H9 (cell line): ENCODE results near the gene GNG3. TPM values are rescaled to one million over a fixed set of nuclear protein-coding genes. Genes with fewer than 3 reads are reported as not detected.
"Not testable (repeated sequence)": the region's sequence is repeated elsewhere in the genome, so short reads cannot be mapped to it uniquely, and the experiment has no call there.

Experiments used
- DNase-seq: peaks from one replicate; pipeline ENCODE4 v3.0.0-alpha.2; 2017
- H2AFZ ChIP-seq: one replicate; pipeline ENCODE4 v1.6.1; 2013; ENCODE audit warnings: mild to moderate bottlenecking, low read length, control low read depth, moderate library complexity
- H2AK5ac ChIP-seq: 2 replicates; pipeline ENCODE4 v1.6.1; 2013; ENCODE audit warnings: low read length, control low read depth, mixed read lengths; ENCODE audit not compliant: insufficient read length
- H2BK120ac ChIP-seq: one replicate; pipeline ENCODE4 v1.6.1; 2013; ENCODE audit warnings: low read depth, mild to moderate bottlenecking, low read length, control low read depth, inconsistent platforms; ENCODE audit not compliant: poor library complexity, severe bottlenecking
- H2BK12ac ChIP-seq: 2 replicates; pipeline ENCODE4 v1.6.1; 2013; ENCODE audit warnings: low read length, control low read depth, mixed read lengths, low read depth; ENCODE audit not compliant: insufficient read length
- H2BK15ac ChIP-seq: 2 replicates; pipeline ENCODE4 v1.6.1; 2013; ENCODE audit warnings: low read depth, low read length, control low read depth
- H2BK20ac ChIP-seq: one replicate; pipeline ENCODE4 v1.6.1; 2013; ENCODE audit warnings: low read depth, mild to moderate bottlenecking, low read length, control low read depth, inconsistent platforms; ENCODE audit not compliant: poor library complexity, severe bottlenecking
- H2BK5ac ChIP-seq: 2 replicates; pipeline ENCODE4 v1.6.1; 2013; ENCODE audit warnings: low read length, control low read depth, mixed read lengths; ENCODE audit not compliant: insufficient read length
- H3K14ac ChIP-seq: 2 replicates; pipeline ENCODE4 v1.6.1; 2013; ENCODE audit warnings: low read length, control low read depth; ENCODE audit not compliant: insufficient read depth
- H3K18ac ChIP-seq: 2 replicates; pipeline ENCODE4 v1.6.1; 2013; ENCODE audit warnings: low read depth, mild to moderate bottlenecking, mixed read lengths, low read length, control low read depth; ENCODE audit not compliant: insufficient read length
- H3K23ac ChIP-seq: 2 replicates; pipeline ENCODE4 v1.6.1; 2013; ENCODE audit warnings: low read length, control low read depth, mixed read lengths, low read depth; ENCODE audit not compliant: insufficient read length
- H3K23me2 ChIP-seq: 2 replicates; pipeline ENCODE4 v1.6.1; 2013; ENCODE audit warnings: low read depth, mild to moderate bottlenecking, mixed read lengths, low read length, control low read depth; ENCODE audit not compliant: insufficient read length, poor library complexity, severe bottlenecking
- H3K27ac ChIP-seq: 2 replicates; pipeline ENCODE4 v1.5.1; 2013; ENCODE audit warnings: low read length, control low read depth, mixed read lengths, low read depth; ENCODE audit not compliant: insufficient read length
- H3K27me3 ChIP-seq: 2 replicates; pipeline ENCODE4 v1.6.1; 2013; ENCODE audit warnings: low read length, control low read depth, inconsistent platforms; ENCODE audit not compliant: insufficient read depth
- H3K4ac ChIP-seq: 2 replicates; pipeline ENCODE4 v1.6.1; 2013; ENCODE audit warnings: low read depth, mild to moderate bottlenecking, control low read depth, inconsistent platforms, low read length, moderate library complexity
- H3K4me1 ChIP-seq: 2 replicates; pipeline ENCODE4 v1.6.1; 2013; ENCODE audit warnings: low read length, control low read depth, inconsistent platforms; ENCODE audit not compliant: insufficient read depth
- H3K4me2 ChIP-seq: 2 replicates; pipeline ENCODE4 v1.6.1; 2013; ENCODE audit warnings: low read length, control low read depth, mixed read lengths; ENCODE audit not compliant: insufficient read length, insufficient read depth
- H3K56ac ChIP-seq: 2 replicates; pipeline ENCODE4 v1.6.1; 2013; ENCODE audit warnings: low read depth, mild to moderate bottlenecking, mixed read lengths, low read length, control low read depth; ENCODE audit not compliant: insufficient read length
- H3K79me1 ChIP-seq: 2 replicates; pipeline ENCODE4 v1.6.1; 2013; ENCODE audit warnings: low read depth, mild to moderate bottlenecking, moderate library complexity, low read length, control low read depth, inconsistent platforms; ENCODE audit not compliant: insufficient read depth, poor library complexity, severe bottlenecking
- H3K79me2 ChIP-seq: 2 replicates; pipeline ENCODE4 v1.6.1; 2013; ENCODE audit warnings: low read length, control low read depth, inconsistent platforms; ENCODE audit not compliant: insufficient read depth
- H3K9ac ChIP-seq: 2 replicates; pipeline ENCODE4 v1.6.1; 2013; ENCODE audit warnings: low read length, control low read depth, mixed read lengths; ENCODE audit not compliant: insufficient read length; ENCODE audit errors: extremely low read depth
- H3K9me3 ChIP-seq: one replicate; pipeline ENCODE4 v1.6.1; 2013; ENCODE audit warnings: low read depth, low read length, inconsistent platforms; ENCODE audit not compliant: control insufficient read depth
- H3T11ph ChIP-seq: one replicate; pipeline ENCODE4 v1.6.1; 2013; ENCODE audit warnings: mild to moderate bottlenecking, low read length, control low read depth, inconsistent platforms
- H4K20me1 ChIP-seq: one replicate; pipeline ENCODE4 v1.6.1; 2013; ENCODE audit not compliant: control insufficient read depth, insufficient read length, insufficient read depth
- H4K5ac ChIP-seq: 2 replicates; pipeline ENCODE4 v1.6.1; 2013; ENCODE audit warnings: low read depth, mild to moderate bottlenecking, mixed read lengths, low read length, control low read depth; ENCODE audit not compliant: insufficient read length
- H4K8ac ChIP-seq: replicated peaks from 2 replicates; pipeline ENCODE4 v1.6.1; 2013; ENCODE audit warnings: low read length, control low read depth, mixed read lengths, low read depth; ENCODE audit not compliant: insufficient read length
- H4K91ac ChIP-seq: 2 replicates; pipeline ENCODE4 v1.6.1; 2013; ENCODE audit warnings: low read depth, mild to moderate bottlenecking, moderate library complexity, mixed read lengths, low read length, control low read depth; ENCODE audit not compliant: insufficient read length
- H3K27ac Mint-ChIP-seq, 3 experiments: 2 replicates in 2 of 3; 3 replicates in 1 of 3; pipeline ENCODE4 v1.8.0; 2020 to 2021; ENCODE audit warnings: mixed read lengths in 3 of 3, mild to moderate bottlenecking in 1 of 3, moderate library complexity in 1 of 3
- H3K27me3 Mint-ChIP-seq: 2 replicates; pipeline ENCODE4 v1.8.0; 2021; ENCODE audit warnings: low read depth, mild to moderate bottlenecking, moderate library complexity, mixed read lengths
- H3K36me3 Mint-ChIP-seq, 3 experiments: 2 replicates in 2 of 3; 3 replicates in 1 of 3; pipeline ENCODE4 v1.8.0; 2020 to 2021; ENCODE audit warnings: low read depth in 3 of 3, mixed read lengths in 3 of 3; ENCODE audit not compliant: insufficient read depth in 1 of 3
- H3K4me1 Mint-ChIP-seq, 2 experiments: 2 replicates each; pipeline ENCODE4 v1.8.0; 2020; ENCODE audit warnings: mixed read lengths in 2 of 2
- H3K4me3 Mint-ChIP-seq, 2 experiments: 2 replicates in 1 of 2; 3 replicates in 1 of 2; pipeline ENCODE4 v1.8.0; 2020 to 2021; ENCODE audit warnings: mild to moderate bottlenecking in 2 of 2, mixed read lengths in 2 of 2, moderate library complexity in 1 of 2
- H3K9me3 Mint-ChIP-seq, 2 experiments: 2 replicates in 1 of 2; 3 replicates in 1 of 2; pipeline ENCODE4 v1.8.0; 2020; ENCODE audit warnings: mild to moderate bottlenecking in 2 of 2, mixed read lengths in 2 of 2, moderate library complexity in 1 of 2
- CTCF ChIP-seq: fragments of 200-600 bp; sonication (generic); conservative IDR thresholded peaks from 3 replicates; pipeline ENCODE4 v1.8.0; 2021; ENCODE audit warnings: antibody characterized with exemption, mild to moderate bottlenecking
- WGBS: extraction: QIAGEN DNeasy Blood & Tissue Kit; methylation state at CpG from one replicate; pipeline ENCODE4 v1.1.7; 2013; ENCODE audit warnings: missing lambda C conversion rate, low lambda C conversion rate, mixed read lengths; ENCODE audit not compliant: insufficient read length; ENCODE audit errors: extremely low coverage; 5-methylcytosine and 5-hydroxymethylcytosine counted together
- total RNA-seq: library from RNA; stranded (reverse); gene quantifications from 2 replicates; pipeline ENCODE4 v1.2.1, GENCODE V29; 2021

The GNG3 gene
- total RNA-seq, 1 experiment from 2014 or later: 3.2 TPM

- no peak within 1 kb of the TSS for H2BK20ac ChIP-seq
- no peak within 1 kb of the TSS for H3T11ph ChIP-seq
- peak within 1 kb of the TSS; percentile 99 for H3K4me2 ChIP-seq
- no peaks in the 10 kb centered on the region for H3K4me1 ChIP-seq
- peaks cover 20 to 27% of the 10 kb centered on the region in 2 experiments for H3K4me1 Mint-ChIP-seq
- H3K79me2 ChIP-seq: peaks cover 30% of the 10 kb centered on the region
- WGBS: no CpG with 5 or more reads among the region's 29 CpGs
- H3K36me3 Mint-ChIP-seq: peaks cover 21 to 43% (median 35%) of the 10 kb centered on the region in 3 experiments
- H3K4me3 Mint-ChIP-seq: peak within 1 kb of the TSS; percentile 89 to 95
- H3K4ac ChIP-seq: no peak within 1 kb of the TSS
- peak within 1 kb of the TSS; percentile 77; the same call in 1 of the 2 replicates for H3K14ac ChIP-seq
- no peaks in the 10 kb centered on the region for H3K9me3 ChIP-seq
- H4K8ac ChIP-seq: no peak within 1 kb of the TSS
- H3K23ac ChIP-seq: no peak within 1 kb of the TSS
- H4K20me1 ChIP-seq: no peaks in the 10 kb centered on the region
- H3K27ac ChIP-seq: peak within 1 kb of the TSS; percentile 96
- no peak within 1 kb of the TSS for H4K91ac ChIP-seq
- peaks cover 6% of the 10 kb centered on the region for H3K79me1 ChIP-seq
- TF ChIP-seq CTCF: no peak
- peak within 1 kb of the TSS; percentile 78 for H3K18ac ChIP-seq
- H3K27ac Mint-ChIP-seq: peak within 1 kb of the TSS; percentile 99 to 100 (median 100)
- no peak within 1 kb of the TSS for H4K5ac ChIP-seq
- peaks cover 25% of the 10 kb centered on the region for H3K23me2 ChIP-seq
- no peak within 1 kb of the TSS for H2BK15ac ChIP-seq
- peak; percentile 81 for DNase-seq
- H2BK5ac ChIP-seq: peak within 1 kb of the TSS; percentile 33
- H2BK12ac ChIP-seq: no peak within 1 kb of the TSS
- no peak within 1 kb of the TSS for H3K56ac ChIP-seq
- H3K9me3 Mint-ChIP-seq: no peaks in the 10 kb centered on the region
- H2AFZ ChIP-seq: peak within 1 kb of the TSS; percentile 34
- H3K27me3 Mint-ChIP-seq: no peaks in the 10 kb centered on the region
- no peaks in the 10 kb centered on the region for H3K27me3 ChIP-seq
- no peak within 1 kb of the TSS for H2AK5ac ChIP-seq
- no peak within 1 kb of the TSS for H2BK120ac ChIP-seq
- peak within 1 kb of the TSS; percentile 93 for H3K9ac ChIP-seq
Measured at GRCh38 chr11:62728171-62728988, 20.9 kb downstream of the GNG3 start, which contains the start of gene TTC9C. TTC9C (plus strand) TSS chr11:62728486; CDS start chr11:62728849, 363 bp downstream.

- H4K5ac ChIP-seq, H2AK5ac ChIP-seq, H2BK120ac ChIP-seq, H4K91ac ChIP-seq, H3K9me3 Mint-ChIP-seq, H3K4ac ChIP-seq, H2BK20ac ChIP-seq, H3K4me1 ChIP-seq, H3K27ac ChIP-seq, DNase-seq, H2BK15ac ChIP-seq, H3K14ac ChIP-seq, H2AFZ ChIP-seq, H3K9ac ChIP-seq, H3T11ph ChIP-seq, H4K20me1 ChIP-seq, H3K4me2 ChIP-seq, H2BK5ac ChIP-seq, H4K8ac ChIP-seq, H3K27me3 Mint-ChIP-seq, H3K79me1 ChIP-seq, H3K23ac ChIP-seq, H3K18ac ChIP-seq, H3K27me3 ChIP-seq, H3K27ac Mint-ChIP-seq, H3K56ac ChIP-seq, H2BK12ac ChIP-seq, H3K9me3 ChIP-seq: not testable (repeated sequence)
- Histone ChIP-seq H3K23me2 (peaks cover 25% of the 10 kb centered on the region), H3K79me2 (peaks cover 23% of the 10 kb centered on the region)
- no CpG with 5 or more reads among the region's 14 CpGs for WGBS
- H3K4me3 Mint-ChIP-seq: peak overlapping the region; percentile 89 to 95
- peaks cover 12 to 17% of the 10 kb centered on the region in 2 experiments for H3K4me1 Mint-ChIP-seq
- H3K36me3 Mint-ChIP-seq: peaks cover 13 to 35% (median 26%) of the 10 kb centered on the region in 3 experiments
Measured at GRCh38 chr11:62730076-62730475, 22.6 kb downstream of the GNG3 start.
